WTC11 (cell line): ENCODE results near the gene CDK5RAP2. TPM values are rescaled to one million over a fixed set of nuclear protein-coding genes. Genes with fewer than 3 reads are reported as not detected.

ENCODE experiments used
- ATAC-seq: fragments of 200-7000 bp; cut with Tn5 transposase; 2 replicates; pipeline ENCODE4 v1.10.0; 2021; ENCODE audit warnings: mild to moderate bottlenecking, moderate library complexity
- CTCF ChIA-PET: fragments of 300-600 bp; sonication (Branson Sonifier 250); formaldehyde crosslinking; loops from one replicate; lab custom pipeline; 2021; ENCODE audit warnings: antibody characterized with exemption; lab: Charles Lee
- POLR2A ChIA-PET: fragments of 350-600 bp; sonication (Branson Sonifier 250); formaldehyde crosslinking; loops from one replicate; lab custom pipeline; 2021; ENCODE audit warnings: antibody characterized with exemption; lab: Charles Lee
- DNase-seq: peaks from one replicate; pipeline ENCODE4 v3.0.0; 2021; ENCODE audit warnings: low spot score
- H3K27ac Mint-ChIP-seq: 2 replicates; pipeline ENCODE4 v1.8.0; 2021; ENCODE audit warnings: mixed read lengths
- H3K27me3 Mint-ChIP-seq: 2 replicates; pipeline ENCODE4 v1.8.0; 2021; ENCODE audit warnings: low read depth, mild to moderate bottlenecking, moderate library complexity, mixed read lengths
- H3K36me3 Mint-ChIP-seq: 2 replicates; pipeline ENCODE4 v1.8.0; 2021; ENCODE audit warnings: mixed read lengths
- H3K4me1 Mint-ChIP-seq: 2 replicates; pipeline ENCODE4 v1.8.0; 2022; ENCODE audit warnings: mixed read lengths
- H3K4me3 Mint-ChIP-seq: 2 replicates; pipeline ENCODE4 v1.8.0; 2021; ENCODE audit warnings: mild to moderate bottlenecking, moderate library complexity, mixed read lengths
- H3K9me3 Mint-ChIP-seq: 2 replicates; pipeline ENCODE4 v1.8.0; 2021; ENCODE audit warnings: mixed read lengths
- E2F1 ChIP-seq: sonication (generic); formaldehyde crosslinking; IDR thresholded peaks from 2 replicates; pipeline ENCODE4 v1.8.0; 2022; ENCODE audit warnings: mild to moderate bottlenecking, missing genetic modification reagents
- ETV6 ChIP-seq: sonication (generic); formaldehyde crosslinking; IDR thresholded peaks from 2 replicates; pipeline ENCODE4 v1.8.1; 2022; ENCODE audit warnings: mild to moderate bottlenecking, missing genetic modification reagents
- FOXK1 ChIP-seq: sonication (generic); formaldehyde crosslinking; IDR thresholded peaks from 2 replicates; pipeline ENCODE4 v1.8.0; 2022; ENCODE audit warnings: mild to moderate bottlenecking, moderate library complexity, missing genetic modification reagents
- GTF2I ChIP-seq: fragments of 250-450 bp; sonication (Bioruptor Pico); conservative IDR thresholded peaks from 2 replicates; pipeline ENCODE4 v1.4.0; 2021; ENCODE audit warnings: mild to moderate bottlenecking
- MAX ChIP-seq: sonication (generic); formaldehyde crosslinking; IDR thresholded peaks from 2 replicates; pipeline ENCODE4 v1.8.0; 2022; ENCODE audit warnings: mild to moderate bottlenecking, missing genetic modification reagents
- NR2C2 ChIP-seq: sonication (generic); formaldehyde crosslinking; IDR thresholded peaks from 2 replicates; pipeline ENCODE4 v1.8.0; 2022; ENCODE audit warnings: mild to moderate bottlenecking, missing genetic modification reagents
- PRRX2 ChIP-seq: fragments of 250-450 bp; sonication (Bioruptor Pico); IDR thresholded peaks from 2 replicates; pipeline ENCODE4 v1.8.0; 2021; ENCODE audit warnings: mild to moderate bottlenecking
- RORB ChIP-seq: fragments of 250-450 bp; sonication (Bioruptor Pico); IDR thresholded peaks from 2 replicates; pipeline ENCODE4 v1.9.0; 2021; ENCODE audit warnings: mild to moderate bottlenecking
- SMAD3 ChIP-seq: sonication (generic); formaldehyde crosslinking; IDR thresholded peaks from 2 replicates; pipeline ENCODE4 v1.8.0; 2022; ENCODE audit warnings: missing genetic modification reagents, mild to moderate bottlenecking, borderline replicate concordance
- TEAD1 ChIP-seq: sonication (generic); formaldehyde crosslinking; IDR thresholded peaks from 2 replicates; pipeline ENCODE4 v1.8.0; 2022; ENCODE audit warnings: mild to moderate bottlenecking, missing genetic modification reagents
- USF1 ChIP-seq: sonication (generic); formaldehyde crosslinking; IDR thresholded peaks from 2 replicates; pipeline ENCODE4 v1.8.0; 2022; ENCODE audit warnings: mild to moderate bottlenecking, missing genetic modification reagents
- USF2 ChIP-seq: sonication (generic); formaldehyde crosslinking; IDR thresholded peaks from 2 replicates; pipeline ENCODE4 v1.8.1; 2023; ENCODE audit warnings: mild to moderate bottlenecking, missing genetic modification reagents, moderate library complexity
- ZNF138 ChIP-seq: sonication (generic); formaldehyde crosslinking; conservative IDR thresholded peaks from 2 replicates; pipeline ENCODE4 v1.8.1; 2022; ENCODE audit warnings: mild to moderate bottlenecking, moderate library complexity, missing genetic modification reagents
- ZSCAN18 ChIP-seq: fragments of 250-450 bp; sonication (Bioruptor Pico); IDR thresholded peaks from 2 replicates; pipeline ENCODE4 v2.1.2; 2022; ENCODE audit warnings: mild to moderate bottlenecking, moderate library complexity
- total RNA-seq: library from RNA; stranded (reverse); gene quantifications from 3 replicates; pipeline ENCODE4 v1.2.3, GENCODE V29; 2021
- TF ChIP-seq, protein P1 (sequence below): fragments of 250-450 bp; sonication (Bioruptor Pico); IDR thresholded peaks from 2 replicates; pipeline ENCODE4 v1.9.0; 2021; ENCODE audit warnings: moderate library complexity, mild to moderate bottlenecking, inconsistent platforms, borderline replicate concordance
- TF ChIP-seq, protein P2 (sequence below): sonication (generic); formaldehyde crosslinking; IDR thresholded peaks from 2 replicates; pipeline ENCODE4 v1.8.0; 2023; ENCODE audit warnings: missing genetic modification reagents, mild to moderate bottlenecking, borderline replicate concordance
- TF ChIP-seq, protein P3 (sequence below): sonication (generic); formaldehyde crosslinking; conservative IDR thresholded peaks from 2 replicates; pipeline ENCODE4 v1.8.1; 2022; ENCODE audit warnings: mild to moderate bottlenecking, missing genetic modification reagents
- TF ChIP-seq, protein P4 (sequence below): sonication (generic); formaldehyde crosslinking; IDR thresholded peaks from 2 replicates; pipeline ENCODE4 v1.8.1; 2023; ENCODE audit warnings: mild to moderate bottlenecking, missing genetic modification reagents
- TF ChIP-seq, protein P5 (sequence below): sonication (generic); formaldehyde crosslinking; IDR thresholded peaks from 2 replicates; pipeline ENCODE4 v1.8.0; 2022; ENCODE audit warnings: mild to moderate bottlenecking, missing genetic modification reagents

Gene CDK5RAP2
- total RNA-seq, 1 experiment from 2014 or later, result 48.3 TPM

- ATAC-seq (no peak), DNase-seq (no peak)
- no peak overlapping the region for H3K4me3 Mint-ChIP-seq
- H3K36me3 Mint-ChIP-seq, result peaks cover 63% of the 10 kb centered on the region
- POLR2A ChIA-PET, result no interaction called here
- TF ChIP-seq SMAD3 (CRISPR knock-in tag), result no peak
- TF ChIP-seq, protein P1, sequence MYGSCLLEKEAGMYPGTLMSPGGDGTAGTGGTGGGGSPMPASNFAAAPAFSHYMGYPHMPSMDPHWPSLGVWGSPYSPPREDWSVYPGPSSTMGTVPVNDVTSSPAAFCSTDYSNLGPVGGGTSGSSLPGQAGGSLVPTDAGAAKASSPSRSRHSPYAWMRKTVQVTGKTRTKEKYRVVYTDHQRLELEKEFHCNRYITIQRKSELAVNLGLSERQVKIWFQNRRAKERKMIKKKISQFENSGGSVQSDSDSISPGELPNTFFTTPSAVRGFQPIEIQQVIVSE (CRISPR knock-in tag), result no peak
- TF ChIP-seq, protein P2, sequence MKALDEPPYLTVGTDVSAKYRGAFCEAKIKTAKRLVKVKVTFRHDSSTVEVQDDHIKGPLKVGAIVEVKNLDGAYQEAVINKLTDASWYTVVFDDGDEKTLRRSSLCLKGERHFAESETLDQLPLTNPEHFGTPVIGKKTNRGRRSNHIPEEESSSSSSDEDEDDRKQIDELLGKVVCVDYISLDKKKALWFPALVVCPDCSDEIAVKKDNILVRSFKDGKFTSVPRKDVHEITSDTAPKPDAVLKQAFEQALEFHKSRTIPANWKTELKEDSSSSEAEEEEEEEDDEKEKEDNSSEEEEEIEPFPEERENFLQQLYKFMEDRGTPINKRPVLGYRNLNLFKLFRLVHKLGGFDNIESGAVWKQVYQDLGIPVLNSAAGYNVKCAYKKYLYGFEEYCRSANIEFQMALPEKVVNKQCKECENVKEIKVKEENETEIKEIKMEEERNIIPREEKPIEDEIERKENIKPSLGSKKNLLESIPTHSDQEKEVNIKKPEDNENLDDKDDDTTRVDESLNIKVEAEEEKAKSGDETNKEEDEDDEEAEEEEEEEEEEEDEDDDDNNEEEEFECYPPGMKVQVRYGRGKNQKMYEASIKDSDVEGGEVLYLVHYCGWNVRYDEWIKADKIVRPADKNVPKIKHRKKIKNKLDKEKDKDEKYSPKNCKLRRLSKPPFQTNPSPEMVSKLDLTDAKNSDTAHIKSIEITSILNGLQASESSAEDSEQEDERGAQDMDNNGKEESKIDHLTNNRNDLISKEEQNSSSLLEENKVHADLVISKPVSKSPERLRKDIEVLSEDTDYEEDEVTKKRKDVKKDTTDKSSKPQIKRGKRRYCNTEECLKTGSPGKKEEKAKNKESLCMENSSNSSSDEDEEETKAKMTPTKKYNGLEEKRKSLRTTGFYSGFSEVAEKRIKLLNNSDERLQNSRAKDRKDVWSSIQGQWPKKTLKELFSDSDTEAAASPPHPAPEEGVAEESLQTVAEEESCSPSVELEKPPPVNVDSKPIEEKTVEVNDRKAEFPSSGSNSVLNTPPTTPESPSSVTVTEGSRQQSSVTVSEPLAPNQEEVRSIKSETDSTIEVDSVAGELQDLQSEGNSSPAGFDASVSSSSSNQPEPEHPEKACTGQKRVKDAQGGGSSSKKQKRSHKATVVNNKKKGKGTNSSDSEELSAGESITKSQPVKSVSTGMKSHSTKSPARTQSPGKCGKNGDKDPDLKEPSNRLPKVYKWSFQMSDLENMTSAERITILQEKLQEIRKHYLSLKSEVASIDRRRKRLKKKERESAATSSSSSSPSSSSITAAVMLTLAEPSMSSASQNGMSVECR (CRISPR knock-in tag), result no peak
- no peak for TF ChIP-seq USF2 (CRISPR knock-in tag)
- no peak for TF ChIP-seq MAX (CRISPR knock-in tag)
- TF ChIP-seq ZSCAN18, result no peak
- TF ChIP-seq GTF2I (CRISPR knock-in tag), result no peak
- TF ChIP-seq PRRX2 (CRISPR knock-in tag), result no peak
- no peak for TF ChIP-seq ZNF138 (CRISPR knock-in tag)
- TF ChIP-seq, protein P3, sequence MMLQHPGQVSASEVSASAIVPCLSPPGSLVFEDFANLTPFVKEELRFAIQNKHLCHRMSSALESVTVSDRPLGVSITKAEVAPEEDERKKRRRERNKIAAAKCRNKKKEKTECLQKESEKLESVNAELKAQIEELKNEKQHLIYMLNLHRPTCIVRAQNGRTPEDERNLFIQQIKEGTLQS (CRISPR knock-in tag), result no peak
- TF ChIP-seq, all 79 proteins: peak for 0
- CTCF ChIA-PET, result interaction anchor here (3.4 kb wide), 1 partner anchor 71 kb away, joined by 13 read pairs; no protein-coding TSS in a partner anchor
- Mint-ChIP-seq H3K4me1 (no peaks in the 10 kb centered on the region), H3K9me3 (no peaks in the 10 kb centered on the region), H3K27me3 (no peaks in the 10 kb centered on the region), H3K27ac (no peak overlapping the region)
Measured at GRCh38 chr9:120405860-120406259, 174.1 kb downstream of the CDK5RAP2 start.

GRCh38 chr9:120405134-120405533, 174.8 kb downstream of the CDK5RAP2 start:
- DNase-seq, result no peak
- CTCF ChIA-PET, result no interaction called here
- H3K4me1 Mint-ChIP-seq, result no peaks in the 10 kb centered on the region
- H3K27me3 Mint-ChIP-seq, result no peaks in the 10 kb centered on the region
- H3K9me3 Mint-ChIP-seq, result no peaks in the 10 kb centered on the region
- H3K36me3 Mint-ChIP-seq, result peaks cover 61% of the 10 kb centered on the region
- no peak for ATAC-seq
- H3K27ac Mint-ChIP-seq, result no peak overlapping the region
- POLR2A ChIA-PET, result no interaction called here
- no peak overlapping the region for H3K4me3 Mint-ChIP-seq
- TF ChIP-seq ETV6, result no peak
- TF ChIP-seq, protein P3 (CRISPR knock-in tag), result no peak
- TF ChIP-seq USF1 (CRISPR knock-in tag), result no peak
- TF ChIP-seq RORB (CRISPR knock-in tag), result no peak
- TF ChIP-seq NR2C2 (CRISPR knock-in tag), result no peak
- TF ChIP-seq, protein P4, sequence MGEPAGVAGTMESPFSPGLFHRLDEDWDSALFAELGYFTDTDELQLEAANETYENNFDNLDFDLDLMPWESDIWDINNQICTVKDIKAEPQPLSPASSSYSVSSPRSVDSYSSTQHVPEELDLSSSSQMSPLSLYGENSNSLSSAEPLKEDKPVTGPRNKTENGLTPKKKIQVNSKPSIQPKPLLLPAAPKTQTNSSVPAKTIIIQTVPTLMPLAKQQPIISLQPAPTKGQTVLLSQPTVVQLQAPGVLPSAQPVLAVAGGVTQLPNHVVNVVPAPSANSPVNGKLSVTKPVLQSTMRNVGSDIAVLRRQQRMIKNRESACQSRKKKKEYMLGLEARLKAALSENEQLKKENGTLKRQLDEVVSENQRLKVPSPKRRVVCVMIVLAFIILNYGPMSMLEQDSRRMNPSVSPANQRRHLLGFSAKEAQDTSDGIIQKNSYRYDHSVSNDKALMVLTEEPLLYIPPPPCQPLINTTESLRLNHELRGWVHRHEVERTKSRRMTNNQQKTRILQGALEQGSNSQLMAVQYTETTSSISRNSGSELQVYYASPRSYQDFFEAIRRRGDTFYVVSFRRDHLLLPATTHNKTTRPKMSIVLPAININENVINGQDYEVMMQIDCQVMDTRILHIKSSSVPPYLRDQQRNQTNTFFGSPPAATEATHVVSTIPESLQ, result no peak
- TF ChIP-seq TEAD1 (CRISPR knock-in tag), result no peak
- no peak for TF ChIP-seq E2F1 (CRISPR knock-in tag)
- no peak for TF ChIP-seq FOXK1
- TF ChIP-seq USF2 (CRISPR knock-in tag), result no peak
- TF ChIP-seq, protein P5, sequence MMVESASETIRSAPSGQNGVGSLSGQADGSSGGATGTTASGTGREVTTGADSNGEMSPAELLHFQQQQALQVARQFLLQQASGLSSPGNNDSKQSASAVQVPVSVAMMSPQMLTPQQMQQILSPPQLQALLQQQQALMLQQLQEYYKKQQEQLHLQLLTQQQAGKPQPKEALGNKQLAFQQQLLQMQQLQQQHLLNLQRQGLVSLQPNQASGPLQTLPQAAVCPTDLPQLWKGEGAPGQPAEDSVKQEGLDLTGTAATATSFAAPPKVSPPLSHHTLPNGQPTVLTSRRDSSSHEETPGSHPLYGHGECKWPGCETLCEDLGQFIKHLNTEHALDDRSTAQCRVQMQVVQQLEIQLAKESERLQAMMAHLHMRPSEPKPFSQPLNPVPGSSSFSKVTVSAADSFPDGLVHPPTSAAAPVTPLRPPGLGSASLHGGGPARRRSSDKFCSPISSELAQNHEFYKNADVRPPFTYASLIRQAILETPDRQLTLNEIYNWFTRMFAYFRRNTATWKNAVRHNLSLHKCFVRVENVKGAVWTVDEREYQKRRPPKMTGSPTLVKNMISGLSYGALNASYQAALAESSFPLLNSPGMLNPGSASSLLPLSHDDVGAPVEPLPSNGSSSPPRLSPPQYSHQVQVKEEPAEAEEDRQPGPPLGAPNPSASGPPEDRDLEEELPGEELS, result no peak
